HG02973 (cell line): Measurements from ENCODE around the gene SMC3.
A peak's percentile ranks its signal among the peaks of the same experiment; 100 is the strongest.

ENCODE experiments used
- ATAC-seq: cut with Tn5 transposase; IDR thresholded peaks from one replicate; pipeline ENCODE4 v1.9.1; 2021; ENCODE audit warnings: moderate library complexity; ENCODE audit not compliant: unreplicated experiment

The SMC3 gene

GRCh38 chr10:110544958-110545537 is 22.4 kb upstream of the SMC3 start:
- ATAC-seq = no peak

GRCh38 chr10:110546077-110546476 is 21.4 kb upstream of the SMC3 start:
- ATAC-seq = no peak

DNA sequence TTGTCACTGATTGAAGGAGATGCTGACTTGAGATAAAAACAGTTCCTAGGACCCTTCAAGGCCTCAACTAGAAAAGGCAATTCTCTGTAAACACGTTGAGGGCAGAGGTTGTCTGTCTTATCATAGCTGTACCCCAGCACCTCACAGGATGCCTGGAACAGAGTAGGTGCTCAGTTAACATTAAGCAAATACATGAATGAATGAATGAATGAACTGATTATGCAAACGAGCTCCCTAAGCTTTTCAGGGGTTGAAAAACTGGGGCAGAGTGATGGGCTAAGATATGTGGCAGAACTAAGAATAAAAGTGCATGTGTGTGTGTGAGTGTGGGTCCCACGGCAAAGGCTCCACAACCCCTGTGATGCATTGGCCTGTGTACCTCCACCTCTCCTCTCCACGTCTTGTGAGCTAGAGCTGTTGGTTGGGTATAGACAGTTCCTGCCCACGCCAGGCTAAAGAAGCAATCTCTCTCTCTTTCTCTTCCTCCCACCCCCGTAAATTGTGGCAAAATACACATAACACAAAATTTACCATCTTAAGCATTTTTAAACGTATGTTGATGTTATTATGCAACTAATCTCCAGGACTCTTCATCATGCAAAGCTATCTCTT is 20.9 kb upstream of the SMC3 start:
- no peak for ATAC-seq

DNA sequence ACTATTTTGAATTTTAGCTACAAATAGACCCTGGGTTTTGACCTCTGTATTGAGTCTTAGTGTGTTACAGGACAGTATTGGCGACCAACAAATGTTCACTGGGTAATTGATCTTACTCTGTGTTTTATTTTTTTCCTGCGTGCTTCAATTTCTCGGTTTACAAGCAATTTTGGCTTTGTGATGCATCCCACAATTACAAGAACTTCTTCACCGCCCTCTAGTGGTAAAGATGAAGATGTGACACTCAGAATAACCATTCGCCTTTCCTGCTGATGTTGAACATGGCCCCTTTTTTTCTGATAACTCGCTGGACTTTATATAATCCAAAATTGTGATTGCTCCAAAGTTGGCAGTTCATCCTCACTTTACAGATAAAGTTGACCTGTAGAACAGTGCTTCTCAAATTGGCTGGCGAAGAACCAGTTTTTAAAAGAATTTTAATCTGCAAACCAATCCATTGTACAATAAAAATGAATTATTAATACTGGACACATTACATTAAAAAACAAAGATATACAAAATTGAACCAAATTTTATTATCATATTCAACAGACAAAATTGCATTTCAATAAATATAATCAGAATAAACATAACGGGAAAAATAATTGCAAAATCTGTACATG is 20.2 kb upstream of the SMC3 start:
- no peak for ATAC-seq

DNA sequence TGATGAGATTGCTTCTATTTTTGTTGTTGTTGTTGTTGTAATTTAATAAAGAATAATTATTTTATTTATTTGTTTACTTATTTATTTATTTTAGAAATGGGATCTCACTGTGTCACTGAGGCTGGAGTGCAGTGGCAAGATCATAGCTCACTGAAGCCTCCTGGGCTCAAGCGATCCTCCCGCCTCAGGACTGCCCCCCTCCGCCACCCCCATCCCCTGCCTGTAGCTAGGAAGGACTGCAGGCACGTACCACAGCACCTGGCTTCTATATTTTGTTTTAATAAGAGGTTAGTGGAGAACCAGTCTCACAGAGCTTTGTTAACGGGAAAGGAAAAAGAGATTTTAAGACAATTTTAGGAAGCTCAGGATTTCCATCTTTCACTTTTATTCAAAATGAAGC is 19.5 kb upstream of the SMC3 start:
- ATAC-seq = no peak

DNA sequence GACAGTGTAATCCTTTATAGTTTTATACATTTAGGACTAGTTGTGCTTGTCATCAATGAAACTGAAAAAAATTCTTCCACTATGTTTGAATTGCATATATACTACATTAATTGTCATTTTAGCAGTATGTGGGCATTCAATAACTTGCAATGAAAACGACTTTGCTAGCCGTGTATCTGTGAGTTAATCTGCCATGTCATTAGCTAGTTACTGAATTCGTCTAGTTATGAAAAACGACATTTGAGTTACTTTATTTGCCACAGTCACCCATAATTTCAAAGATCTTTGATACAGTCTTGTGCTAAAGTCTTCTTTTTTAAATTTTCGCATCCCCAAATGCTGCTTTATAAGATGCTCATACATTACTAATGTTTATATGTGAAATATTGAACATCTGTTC is 18.3 kb upstream of the SMC3 start:
- ATAC-seq = no peak

DNA sequence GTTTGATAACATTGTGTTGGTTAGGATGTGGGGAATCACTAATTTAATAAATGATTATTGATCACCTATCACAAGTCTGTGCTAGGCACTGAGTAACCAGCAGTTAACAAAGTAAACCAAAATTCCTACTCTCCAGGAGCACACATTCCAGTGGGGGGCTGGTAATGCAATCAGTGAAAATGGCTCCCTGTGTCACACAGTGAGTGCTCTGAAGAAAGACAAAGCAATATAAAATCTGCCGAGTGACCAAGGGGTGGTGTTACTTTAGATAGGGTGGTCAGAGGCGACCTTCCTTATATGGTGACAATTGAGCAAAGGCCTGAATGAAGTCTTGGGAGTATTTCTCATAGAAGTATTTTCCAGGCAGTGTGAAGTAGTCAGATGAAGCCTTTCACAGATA is 13.6 kb upstream of the SMC3 start:
- no peak for ATAC-seq

GRCh38 chr10:110556296-110556695 is 11.2 kb upstream of the SMC3 start:
- no peak for ATAC-seq

- peak; percentile 86 for ATAC-seq
Measured at GRCh38 chr10:110556969-110557601, 10.4 kb upstream of the SMC3 start.

DNA sequence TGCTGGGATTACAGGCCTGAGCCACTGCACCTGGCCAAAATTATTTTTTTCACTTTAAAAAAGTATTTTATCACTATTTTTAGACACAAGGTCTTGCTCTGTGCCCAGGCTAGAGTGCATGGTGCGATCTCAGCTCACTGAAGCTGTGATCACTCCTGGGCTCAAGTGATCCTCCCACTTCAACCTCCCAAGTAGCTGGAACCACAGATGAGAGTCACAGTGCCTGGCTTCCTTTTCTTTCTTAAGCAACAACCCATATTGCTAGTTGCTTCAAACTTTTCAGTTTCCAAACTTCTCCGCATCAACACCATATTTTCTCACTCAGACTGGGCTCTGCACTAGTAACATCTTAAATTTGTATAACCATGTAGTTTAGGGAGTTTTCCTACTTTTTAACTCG is 9.5 kb upstream of the SMC3 start:
- ATAC-seq = no peak

- ATAC-seq = no peak
Measured at GRCh38 chr10:110560012-110560411, 7.5 kb upstream of the SMC3 start.

DNA sequence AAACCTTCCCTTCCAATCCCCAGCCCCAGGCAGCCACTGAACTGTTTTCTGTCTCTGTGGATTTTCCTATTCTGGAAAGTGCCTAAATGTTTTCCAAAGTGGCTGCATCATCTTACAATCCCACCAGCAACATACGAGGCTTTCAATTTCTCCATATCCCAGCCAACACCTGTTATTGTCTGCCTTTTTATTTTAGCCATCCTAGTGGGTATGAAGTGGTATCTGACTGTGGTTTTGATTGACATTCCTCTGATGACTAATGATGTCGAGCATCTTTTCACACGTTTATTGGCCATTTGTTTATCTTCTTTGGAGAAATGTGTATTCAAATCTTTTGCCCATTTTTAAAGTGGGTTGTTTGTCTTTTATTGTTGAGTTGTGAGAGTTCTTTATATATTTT is 6.2 kb upstream of the SMC3 start:
- no peak for ATAC-seq

DNA sequence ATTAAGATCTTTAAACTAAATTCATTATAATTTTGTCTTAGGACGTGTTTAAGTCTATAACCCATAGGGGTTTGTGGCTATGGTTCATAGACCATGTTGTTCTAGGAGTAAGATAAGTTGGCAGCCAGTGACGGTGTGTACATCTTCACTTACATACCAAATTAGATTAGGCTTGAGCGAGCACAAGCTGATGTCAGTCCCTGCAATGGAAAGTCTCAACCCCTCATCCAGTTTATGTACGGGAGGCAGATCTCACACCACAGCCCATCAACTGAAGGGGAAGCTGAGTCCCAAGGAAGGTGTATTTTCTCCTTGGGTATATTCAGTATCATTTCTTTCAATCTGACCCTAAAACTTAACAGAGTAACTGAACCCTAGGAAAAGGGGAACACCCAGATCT is 5.1 kb upstream of the SMC3 start:
- ATAC-seq = no peak

DNA sequence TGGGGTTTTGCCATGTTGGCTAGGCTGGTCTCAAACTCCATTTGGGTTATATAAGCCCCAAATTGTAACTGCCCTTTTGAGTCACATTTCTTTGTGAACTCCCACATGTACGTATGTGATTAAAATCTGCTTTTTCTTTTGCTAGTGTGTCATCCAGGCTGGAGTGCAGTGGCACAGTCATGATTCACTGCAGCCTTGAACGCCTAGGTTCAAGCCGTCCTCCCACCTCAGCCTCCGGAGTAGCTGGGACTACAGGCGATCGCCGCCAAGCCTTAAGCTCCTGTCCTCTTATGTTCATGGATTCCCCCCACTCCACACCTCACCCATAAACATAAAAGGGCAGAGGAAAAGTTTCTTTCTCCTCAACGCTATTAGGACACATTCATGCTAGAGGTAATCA is 4.4 kb upstream of the SMC3 start:
- no peak for ATAC-seq

GRCh38 chr10:110566472-110567200 is 859 bp upstream of the SMC3 start:
- no peak for ATAC-seq

- ATAC-seq = peak; percentile 26
Measured at GRCh38 chr10:110568055-110568735, 700 bp downstream of the SMC3 start.

GRCh38 chr10:110569122-110569521 is 1.6 kb downstream of the SMC3 start:
- ATAC-seq = no peak

- no peak for ATAC-seq
Measured at GRCh38 chr10:110569736-110570135, 2.2 kb downstream of the SMC3 start.

- ATAC-seq = no peak
Measured at GRCh38 chr10:110571093-110571743, 3.7 kb downstream of the SMC3 start.

DNA sequence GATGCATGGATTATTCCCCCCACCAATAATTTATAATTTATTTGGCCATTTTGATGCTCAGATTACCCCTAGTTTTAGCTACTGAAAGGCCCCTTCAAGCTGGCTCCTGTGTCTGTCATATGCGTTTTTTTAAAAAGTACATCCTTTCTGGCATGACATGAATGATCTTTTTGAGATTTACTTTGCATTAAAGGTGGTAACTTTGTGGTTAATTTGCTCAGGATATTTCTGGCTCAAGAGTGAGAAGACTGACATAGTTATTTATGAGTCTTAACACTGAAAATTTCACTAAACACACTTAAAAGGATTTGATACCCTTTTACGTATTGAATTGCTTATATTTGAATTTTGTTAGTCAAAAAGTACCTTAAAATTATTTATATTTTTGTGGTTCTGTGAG is 5.4 kb downstream of the SMC3 start:
- no peak for ATAC-seq

- no peak for ATAC-seq
Measured at GRCh38 chr10:110574420-110574819, 6.9 kb downstream of the SMC3 start.
